GM19397 (cell line): ENCODE data around the gene H2BK1.
A peak's percentile ranks its signal among the peaks of the same experiment; 100 is the strongest.

Experiments
- ATAC-seq: cut with Tn5 transposase; IDR thresholded peaks from one replicate; pipeline ENCODE4 v1.9.1; 2021; ENCODE audit warnings: mild to moderate bottlenecking, moderate library complexity; ENCODE audit not compliant: unreplicated experiment

H2BK1 gene

GRCh38 chr7:151179946-151180345, 30.3 kb downstream of the H2BK1 start:
- ATAC-seq: no peak

- ATAC-seq: no peak
Measured at GRCh38 chr7:151179287-151179860, 30.9 kb downstream of the H2BK1 start.

GRCh38 chr7:151178831-151179230, 31.5 kb downstream of the H2BK1 start:
- ATAC-seq: no peak

DNA sequence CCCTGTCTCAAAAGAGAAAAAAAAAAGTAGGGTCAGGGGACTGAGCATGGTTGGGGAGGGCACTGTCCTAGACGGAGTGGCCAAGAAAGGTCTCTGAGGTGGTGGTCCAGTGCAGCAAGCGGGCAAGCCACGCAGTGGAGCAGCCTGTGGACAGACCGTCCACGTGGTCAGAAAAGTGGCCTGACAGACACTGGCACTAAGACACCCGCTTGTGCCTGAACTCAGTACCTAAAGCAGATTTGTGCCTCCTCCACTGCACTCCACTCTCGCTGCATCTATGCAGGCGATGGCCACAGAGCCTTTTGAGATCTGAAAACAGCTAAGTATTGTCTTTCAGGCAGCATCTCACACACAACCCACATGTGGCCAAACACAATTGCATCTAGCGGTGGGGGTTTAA, 32.1 kb downstream of the H2BK1 start:
- ATAC-seq: no peak

DNA sequence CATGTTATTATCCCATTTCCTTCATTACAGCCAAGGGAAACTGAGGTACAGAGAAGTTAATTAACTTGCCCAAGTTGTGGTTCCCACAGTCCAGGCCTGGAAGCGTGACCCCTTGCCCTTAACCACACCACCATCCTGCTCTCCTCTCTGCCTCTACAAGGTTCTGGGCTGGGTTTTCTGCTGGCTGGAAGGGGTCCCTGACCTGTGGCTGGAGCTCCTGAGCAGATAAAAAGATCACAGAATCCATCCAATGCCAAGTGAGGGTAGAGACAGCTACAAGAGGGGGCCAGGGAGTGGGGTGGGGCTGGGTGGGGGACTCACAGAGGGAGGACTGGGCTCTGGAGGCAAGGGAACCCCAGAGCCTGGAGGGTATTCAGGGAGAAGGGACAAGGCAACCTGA, 33.0 kb downstream of the H2BK1 start:
- no peak for ATAC-seq

DNA sequence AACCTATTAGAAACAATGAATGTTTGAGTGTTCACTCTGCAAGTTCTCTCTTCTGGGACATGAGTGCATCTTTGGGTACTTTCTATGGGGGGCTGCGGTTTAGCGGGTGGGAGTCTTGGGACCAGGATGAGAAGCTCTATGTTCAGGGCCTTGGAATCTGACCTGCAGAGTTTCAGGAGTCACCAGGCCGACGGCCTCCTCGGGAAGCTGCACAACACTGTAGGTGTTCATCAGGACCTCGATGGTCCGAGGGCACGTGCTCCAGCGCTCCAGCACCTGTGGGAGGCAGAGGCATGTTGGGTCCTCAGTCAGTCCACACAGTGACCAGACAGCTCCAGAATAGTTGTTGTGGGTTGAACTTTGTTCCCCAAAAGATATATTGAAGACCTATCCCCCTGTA, 33.9 kb downstream of the H2BK1 start:
- no peak for ATAC-seq

- no peak for ATAC-seq
Measured at GRCh38 chr7:151175793-151176311, 34.4 kb downstream of the H2BK1 start.

DNA sequence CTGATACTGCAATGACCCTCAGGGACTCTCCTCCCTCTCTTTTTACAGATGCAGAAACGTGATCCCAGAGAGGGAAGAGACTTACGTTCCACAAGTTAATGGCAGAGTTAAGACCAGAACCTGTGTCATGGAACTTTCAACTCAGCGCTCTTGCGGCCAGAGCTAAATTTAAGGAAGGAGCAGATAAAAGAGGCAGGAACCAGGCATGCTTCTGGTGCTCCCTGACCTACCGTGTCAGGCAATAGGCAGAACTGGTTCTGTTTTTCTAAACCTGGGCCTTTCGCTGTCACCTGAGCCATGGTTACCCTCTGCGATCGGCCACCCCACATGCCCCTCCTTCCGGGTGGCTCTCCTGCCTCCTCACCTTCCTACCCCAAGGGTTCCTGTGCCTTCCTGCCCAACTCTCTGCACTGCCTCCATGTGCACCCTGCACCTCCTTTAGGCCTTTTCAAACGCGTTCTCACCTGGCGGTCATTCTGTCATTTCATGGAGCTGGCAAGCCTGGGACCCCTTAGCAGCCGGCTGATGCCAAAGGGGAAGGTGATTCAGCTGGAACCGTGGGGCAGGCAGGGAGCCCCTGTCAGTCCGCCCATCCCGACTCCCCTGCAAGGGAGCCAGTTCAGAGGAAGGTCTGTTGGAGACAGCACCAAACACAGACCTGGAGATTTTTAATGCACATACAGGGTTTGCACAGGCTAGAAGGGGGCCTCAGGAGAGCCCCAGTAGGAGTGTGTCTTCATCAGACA, 35.1 kb downstream of the H2BK1 start:
- ATAC-seq: no peak

- no peak for ATAC-seq
Measured at GRCh38 chr7:151174246-151175046, 35.8 kb downstream of the H2BK1 start.

GRCh38 chr7:151173386-151174245, 36.7 kb downstream of the H2BK1 start:
- no peak for ATAC-seq

GRCh38 chr7:151172273-151173141, 37.8 kb downstream of the H2BK1 start:
- ATAC-seq: peak; percentile 66

GRCh38 chr7:151168787-151169162, 41.5 kb downstream of the H2BK1 start:
- ATAC-seq: no peak

DNA sequence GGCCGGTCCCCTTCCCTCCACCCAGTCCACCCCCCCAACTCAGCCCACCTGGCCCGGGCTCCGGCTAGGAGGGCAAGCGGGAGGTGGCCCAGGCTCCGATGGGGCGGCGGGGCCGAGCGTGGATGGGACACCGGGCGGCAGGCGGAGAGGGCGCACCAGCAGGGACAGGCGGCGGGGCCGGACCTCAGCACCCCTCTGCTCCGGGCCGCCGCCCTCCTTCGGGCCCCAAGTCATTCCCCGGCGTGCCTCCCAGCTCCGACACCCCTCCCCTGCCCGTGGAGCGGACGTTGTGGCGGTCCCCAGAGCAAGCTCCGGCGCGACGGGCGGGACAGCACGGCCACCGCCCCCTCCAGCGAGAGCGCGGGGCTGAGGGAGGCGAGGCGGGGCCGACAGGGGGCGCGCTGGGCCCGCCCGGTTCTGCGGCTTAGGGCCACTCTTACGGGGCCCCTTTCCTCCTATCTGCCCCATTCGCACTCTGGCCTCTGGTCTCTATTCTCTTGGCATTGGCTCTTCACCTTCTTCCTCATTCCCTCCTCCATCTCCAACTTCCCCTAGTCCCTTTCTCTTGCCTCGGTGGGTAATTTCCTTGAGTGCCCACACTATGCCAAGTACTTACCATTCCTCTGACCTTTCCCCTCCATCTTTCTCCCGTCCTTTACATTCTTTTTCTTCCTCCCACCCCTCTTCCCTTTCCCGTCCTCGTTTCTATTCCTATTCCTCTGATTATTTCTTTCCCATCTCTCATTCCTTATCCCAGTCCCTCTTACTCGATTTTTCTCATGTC, 42.1 kb downstream of the H2BK1 start:
- no peak for ATAC-seq

DNA sequence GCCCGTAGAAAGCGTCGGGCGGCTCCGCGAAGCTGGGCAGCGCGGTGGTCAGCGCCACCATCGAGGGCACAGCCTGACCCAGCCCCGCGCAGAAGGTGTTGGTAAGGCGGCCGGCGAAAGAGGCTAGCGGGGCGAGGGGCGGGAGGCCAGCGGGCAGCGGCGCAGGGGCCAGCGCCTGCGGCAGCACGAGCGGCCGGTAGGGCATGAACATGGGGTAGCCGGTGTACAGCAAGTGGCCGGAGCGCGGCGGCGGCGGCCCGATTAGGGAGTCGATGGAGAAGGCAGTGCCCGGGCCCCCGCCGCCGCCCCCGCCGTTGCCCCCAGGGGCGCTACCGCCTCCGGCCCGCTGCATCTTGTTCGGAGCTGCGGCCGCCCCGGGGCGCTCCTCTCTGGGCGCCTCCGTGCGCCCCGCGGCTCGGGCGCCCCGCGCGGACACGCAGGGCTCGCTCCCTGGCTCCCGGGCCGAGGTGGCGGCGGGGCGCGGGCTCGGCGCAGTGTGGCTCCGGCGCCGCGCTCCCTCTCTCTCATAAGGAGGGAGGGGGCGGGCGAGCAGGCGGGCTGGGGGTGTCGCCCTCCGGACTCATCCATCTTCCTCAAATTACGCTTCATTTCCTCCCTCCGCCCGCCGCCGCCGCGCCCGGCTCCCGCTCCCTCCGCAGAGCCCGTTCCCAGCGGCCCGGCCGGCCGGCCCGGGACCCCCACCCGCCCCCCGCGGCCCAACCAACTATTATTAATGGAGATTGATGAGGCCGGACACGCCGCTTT, 42.9 kb downstream of the H2BK1 start, which contains the start of gene GBX1:
Gene GBX1 (minus strand): TSS at position 498 of the 765 bp plus-strand sequence. CDS start 146 bp downstream, at position 352.
- ATAC-seq: no peak

DNA sequence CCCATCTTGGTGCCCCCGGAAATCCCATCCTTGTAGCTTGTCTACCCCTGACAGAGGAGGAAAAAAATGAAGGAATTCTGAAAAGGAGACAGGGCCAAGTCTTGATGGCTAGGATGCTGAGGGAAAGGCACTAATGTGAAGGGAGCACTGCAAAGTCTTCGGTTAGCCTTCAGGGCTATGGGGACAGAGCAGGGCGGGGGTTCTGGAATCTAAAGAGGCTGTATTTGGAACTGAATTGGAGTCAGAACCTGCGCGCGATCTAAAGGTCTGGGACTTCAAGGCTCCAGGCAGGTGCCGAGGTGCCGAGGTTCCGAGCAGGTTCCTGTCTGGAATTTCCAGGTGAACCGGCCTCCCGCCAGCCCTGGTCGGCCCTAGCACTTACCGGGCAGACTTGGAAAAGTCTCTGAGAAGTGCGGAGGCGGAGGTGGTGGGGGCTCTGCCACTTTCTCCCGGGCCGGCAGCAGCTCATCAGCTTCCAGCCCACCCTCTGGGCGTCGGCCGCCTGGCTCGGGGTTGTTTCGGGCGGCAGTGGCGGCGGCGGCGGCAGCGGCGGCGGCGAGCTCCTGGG, 43.6 kb downstream of the H2BK1 start:
- ATAC-seq: no peak

DNA sequence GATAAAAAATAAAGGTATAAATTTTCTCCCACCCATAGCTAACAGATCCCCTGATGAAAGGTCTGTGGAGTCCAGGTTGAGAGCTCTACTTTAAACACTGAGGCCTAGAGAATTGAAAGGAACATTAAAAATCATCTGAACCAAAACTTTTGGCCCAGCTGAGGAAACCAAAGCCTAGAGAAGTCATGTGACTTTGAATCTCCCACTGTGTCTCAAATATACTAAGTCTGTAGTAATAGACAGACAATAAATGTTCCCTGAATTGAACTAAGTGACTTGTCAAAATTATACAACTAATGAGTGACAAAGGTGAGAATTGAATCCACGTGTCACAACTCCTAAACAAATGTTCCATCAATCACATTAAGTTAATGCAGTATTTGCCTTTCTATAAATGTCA, 48.5 kb downstream of the H2BK1 start:
- ATAC-seq: no peak
